GM21526 (cell line): ENCODE data around the gene NUMA1.

Experiments
- ATAC-seq: cut with Tn5 transposase; IDR thresholded peaks from one replicate; pipeline ENCODE4 v1.9.1; 2021; ENCODE audit warnings: moderate library complexity; ENCODE audit not compliant: unreplicated experiment, low FRiP score

Gene NUMA1, protein sequence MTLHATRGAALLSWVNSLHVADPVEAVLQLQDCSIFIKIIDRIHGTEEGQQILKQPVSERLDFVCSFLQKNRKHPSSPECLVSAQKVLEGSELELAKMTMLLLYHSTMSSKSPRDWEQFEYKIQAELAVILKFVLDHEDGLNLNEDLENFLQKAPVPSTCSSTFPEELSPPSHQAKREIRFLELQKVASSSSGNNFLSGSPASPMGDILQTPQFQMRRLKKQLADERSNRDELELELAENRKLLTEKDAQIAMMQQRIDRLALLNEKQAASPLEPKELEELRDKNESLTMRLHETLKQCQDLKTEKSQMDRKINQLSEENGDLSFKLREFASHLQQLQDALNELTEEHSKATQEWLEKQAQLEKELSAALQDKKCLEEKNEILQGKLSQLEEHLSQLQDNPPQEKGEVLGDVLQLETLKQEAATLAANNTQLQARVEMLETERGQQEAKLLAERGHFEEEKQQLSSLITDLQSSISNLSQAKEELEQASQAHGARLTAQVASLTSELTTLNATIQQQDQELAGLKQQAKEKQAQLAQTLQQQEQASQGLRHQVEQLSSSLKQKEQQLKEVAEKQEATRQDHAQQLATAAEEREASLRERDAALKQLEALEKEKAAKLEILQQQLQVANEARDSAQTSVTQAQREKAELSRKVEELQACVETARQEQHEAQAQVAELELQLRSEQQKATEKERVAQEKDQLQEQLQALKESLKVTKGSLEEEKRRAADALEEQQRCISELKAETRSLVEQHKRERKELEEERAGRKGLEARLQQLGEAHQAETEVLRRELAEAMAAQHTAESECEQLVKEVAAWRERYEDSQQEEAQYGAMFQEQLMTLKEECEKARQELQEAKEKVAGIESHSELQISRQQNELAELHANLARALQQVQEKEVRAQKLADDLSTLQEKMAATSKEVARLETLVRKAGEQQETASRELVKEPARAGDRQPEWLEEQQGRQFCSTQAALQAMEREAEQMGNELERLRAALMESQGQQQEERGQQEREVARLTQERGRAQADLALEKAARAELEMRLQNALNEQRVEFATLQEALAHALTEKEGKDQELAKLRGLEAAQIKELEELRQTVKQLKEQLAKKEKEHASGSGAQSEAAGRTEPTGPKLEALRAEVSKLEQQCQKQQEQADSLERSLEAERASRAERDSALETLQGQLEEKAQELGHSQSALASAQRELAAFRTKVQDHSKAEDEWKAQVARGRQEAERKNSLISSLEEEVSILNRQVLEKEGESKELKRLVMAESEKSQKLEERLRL (N-terminal part only)

GRCh38 chr11:72080326-72081183 lies at the start of gene NUMA1, which contains the start of gene LRRC51:
NUMA1 (minus strand) TSS chr11:72080542; CDS start chr11:72035943, 44,599 bp downstream.
LRRC51 (plus strand) TSS chr11:72080850; CDS start chr11:72089084, 8,234 bp downstream.
- peak; percentile 89 for ATAC-seq

- ATAC-seq: no peak
These were observed 49.0 kb upstream of the NUMA1 start for GRCh38 chr11:72129381-72129780.

GRCh38 chr11:72127923-72128322 lies 47.6 kb upstream of the NUMA1 start:
- no peak for ATAC-seq

DNA sequence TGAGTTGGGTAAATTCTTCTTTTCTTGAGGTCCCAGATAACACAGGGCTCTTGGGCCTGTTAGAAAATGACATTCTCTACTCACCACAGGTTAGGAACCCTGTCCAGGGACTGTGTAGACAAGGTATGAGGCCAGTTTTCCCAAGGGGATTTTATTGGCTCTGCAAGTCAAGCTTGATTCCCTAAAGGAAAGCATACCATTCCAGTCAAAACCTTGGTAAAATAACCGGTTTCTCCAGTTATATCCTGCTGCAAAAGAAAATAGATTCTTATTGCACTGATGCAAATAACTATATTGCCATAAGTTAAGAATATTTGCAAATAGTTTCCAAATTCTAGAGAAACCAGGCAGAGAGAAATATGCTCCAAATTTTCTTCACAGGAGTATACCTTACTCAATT lies 45.6 kb upstream of the NUMA1 start:
- no peak for ATAC-seq

- ATAC-seq: no peak
These were observed 43.7 kb upstream of the NUMA1 start for GRCh38 chr11:72124046-72124445.

- ATAC-seq: no peak
These were observed 42.8 kb upstream of the NUMA1 start for GRCh38 chr11:72123117-72123653.

DNA sequence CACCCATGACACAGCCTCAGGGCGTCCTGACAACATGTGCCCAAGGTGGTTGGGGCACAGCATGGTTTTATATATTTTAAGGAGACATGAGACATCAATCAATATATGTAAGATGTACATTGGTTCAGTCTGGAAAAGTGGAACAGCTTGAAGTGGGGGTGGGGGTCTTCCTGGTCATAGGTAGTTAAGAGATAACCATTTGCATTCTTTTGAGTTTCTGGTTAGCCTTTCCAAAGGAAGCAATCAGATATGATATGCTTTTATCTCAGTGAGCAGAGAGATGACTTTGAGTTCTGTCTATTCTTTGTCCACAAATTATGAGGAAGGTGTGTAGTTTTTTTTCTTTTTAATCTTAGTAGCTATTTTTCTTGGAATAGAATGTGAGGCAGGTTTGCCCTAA lies 42.3 kb upstream of the NUMA1 start:
- no peak for ATAC-seq

DNA sequence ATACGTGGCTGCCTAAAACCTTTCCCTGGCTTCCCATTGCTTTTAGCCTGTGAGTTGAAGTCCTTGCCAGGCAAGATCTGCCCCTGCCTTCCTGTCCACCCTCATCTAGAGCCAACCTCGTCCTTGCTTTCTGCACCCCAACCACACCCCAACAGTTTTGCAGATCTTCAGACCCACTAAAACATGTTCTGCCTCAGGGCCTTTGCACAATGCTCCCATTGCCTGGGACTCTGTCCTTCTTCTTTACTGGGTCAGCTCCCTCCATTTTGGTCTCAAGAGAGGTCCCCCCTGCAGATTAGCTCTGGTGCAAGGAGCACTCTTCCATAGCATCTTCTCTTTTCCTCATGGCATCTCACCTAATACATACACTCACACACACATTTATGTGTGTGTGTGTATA lies 40.6 kb upstream of the NUMA1 start:
- no peak for ATAC-seq

DNA sequence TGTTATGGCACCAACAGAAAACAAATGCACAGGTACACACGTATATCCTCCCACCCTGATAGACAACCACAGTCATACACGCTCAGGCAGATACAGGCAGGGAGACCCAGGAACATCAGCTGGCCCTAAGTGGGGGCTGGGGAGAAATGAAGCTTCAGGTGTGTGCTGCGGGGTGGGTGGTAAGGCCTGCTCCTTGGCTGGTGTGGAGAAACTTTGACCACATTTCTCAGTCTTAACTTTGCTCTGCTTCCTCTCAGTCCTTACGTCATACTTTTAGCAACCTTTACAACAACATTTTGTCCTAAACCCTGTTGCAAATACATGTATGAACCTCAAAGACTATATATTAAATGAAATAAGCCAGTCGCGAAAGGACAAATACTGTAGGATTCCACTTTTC lies 38.9 kb upstream of the NUMA1 start:
- no peak for ATAC-seq

DNA sequence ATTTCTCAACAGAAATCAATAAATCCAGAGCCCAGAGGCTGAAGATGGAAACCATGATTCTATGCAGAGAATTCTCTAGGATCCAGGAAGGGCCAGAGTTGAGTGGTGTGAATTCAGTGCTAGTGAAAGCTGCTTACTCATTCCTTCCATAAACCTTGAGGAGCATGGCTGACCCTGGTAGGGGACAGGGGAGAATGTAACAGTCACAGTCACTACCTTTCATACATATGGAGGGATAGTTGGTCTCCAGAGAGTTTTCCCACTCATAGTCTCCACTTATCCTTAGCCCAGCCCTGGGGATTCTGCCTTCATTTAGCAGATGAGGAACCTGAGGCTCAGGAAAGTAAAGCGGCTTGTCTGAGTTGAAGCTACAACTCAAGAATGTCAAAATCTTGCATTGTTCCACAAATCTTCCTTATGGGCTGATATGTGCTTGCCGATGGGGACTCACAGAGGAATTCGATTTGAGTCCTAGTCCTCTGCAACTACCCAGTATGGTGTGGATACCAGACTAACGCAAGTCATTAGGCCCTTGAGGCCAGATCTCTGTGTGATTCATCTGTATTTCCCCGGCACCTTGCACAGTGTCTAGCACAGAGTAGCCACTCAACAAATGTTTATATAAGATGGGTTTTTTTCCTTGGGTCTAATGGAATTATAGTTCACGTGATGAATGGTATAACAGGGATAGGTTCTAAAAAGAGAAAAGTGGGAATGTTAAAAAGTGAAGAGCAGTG lies 35.8 kb upstream of the NUMA1 start:
- ATAC-seq: no peak

DNA sequence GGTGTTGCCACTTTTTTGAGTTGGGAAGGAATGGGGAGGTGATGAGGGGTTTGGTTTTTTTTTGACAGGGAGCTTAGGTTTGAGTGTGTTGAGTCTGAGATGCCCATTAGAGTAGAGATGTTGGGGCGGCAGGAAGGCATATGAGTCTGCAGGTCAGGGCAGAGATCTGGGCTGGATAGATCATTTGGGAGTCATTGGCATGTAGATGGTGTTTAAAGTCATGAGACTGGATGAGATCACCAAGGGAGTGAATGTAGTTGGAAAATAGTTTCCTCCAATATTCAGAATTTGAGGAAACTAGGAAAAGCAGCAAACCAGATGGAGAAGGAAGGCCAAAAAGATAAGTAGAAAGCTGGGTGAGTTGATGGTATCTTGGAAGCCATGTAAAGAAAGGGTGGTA lies 34.2 kb upstream of the NUMA1 start:
- no peak for ATAC-seq

DNA sequence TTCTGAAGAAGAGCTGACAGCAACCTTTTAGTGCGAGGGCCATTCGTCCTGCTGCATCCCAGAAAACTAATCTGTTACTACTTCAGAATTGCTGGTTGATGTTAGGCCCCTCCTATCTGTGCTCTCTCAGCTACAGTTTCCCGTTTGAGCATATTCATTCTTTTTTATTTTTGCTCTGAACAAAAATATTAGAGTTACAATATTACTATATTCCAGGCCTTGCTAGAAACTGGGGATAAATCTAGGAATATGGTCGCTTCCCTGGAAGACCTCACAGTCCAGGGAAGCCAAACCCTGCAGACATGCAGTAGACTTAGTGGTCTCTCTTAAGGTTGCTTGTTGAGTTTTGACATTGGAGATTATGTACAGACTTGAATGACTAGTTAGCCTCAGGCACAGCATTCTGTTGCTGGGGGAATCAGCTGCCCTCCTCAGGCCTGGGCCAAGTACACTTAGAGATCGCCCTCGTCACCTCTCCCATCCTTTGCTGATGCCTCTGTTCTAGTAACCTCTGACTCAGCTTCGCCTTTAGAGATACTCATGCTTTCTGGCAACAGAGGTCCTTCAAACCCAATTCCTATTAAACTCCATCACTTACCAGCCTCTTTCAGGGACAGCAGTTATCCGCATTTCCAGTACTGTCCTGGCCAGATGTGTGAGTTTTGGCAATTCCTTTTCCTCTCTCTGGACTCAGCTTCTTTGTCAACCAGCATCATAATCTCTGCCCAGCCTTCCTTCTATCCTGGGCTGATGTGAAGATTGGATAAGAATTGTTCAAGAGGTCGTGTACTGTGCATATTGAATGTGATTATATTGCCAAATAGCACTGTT lies 32.9 kb upstream of the NUMA1 start:
- ATAC-seq: no peak

DNA sequence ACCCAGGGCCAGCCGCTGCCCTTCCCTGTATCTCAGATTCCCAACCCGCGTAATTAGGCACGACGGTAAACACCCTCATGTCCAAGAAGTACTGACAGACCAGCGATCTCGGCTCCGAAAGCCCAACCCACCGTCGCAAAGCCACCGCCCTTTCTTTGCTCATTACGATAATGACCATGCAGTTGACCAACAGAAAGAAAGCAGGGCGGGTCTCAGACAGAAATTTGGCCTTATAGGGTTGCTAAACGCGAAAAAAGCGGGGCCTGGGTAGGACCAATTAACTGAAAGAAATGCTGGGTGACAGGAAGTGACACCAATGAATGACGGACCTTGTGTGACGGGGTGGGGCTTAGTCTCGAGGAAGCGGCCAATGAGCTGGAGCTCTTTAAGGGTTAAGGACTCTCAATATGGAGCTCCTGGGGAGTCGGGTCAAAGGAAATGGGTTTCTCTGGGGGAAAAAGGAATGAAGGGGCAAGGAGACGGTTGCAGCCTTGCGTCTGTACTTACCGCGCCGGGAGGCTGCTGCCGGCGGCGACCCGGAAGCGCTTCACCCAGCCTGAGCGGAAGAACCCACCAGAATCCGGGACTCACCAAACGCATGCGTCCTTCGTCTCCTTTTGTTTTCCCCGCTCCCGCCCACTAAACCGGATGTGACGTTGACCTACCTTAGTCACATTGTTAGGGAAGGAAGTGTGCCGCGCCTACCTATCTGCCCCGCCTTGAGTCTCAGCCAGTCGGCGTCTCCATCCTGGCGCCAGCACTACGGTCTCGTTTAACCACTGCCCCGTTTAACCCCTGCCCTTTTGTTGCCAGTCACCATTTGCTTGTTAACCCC lies 32.0 kb upstream of the NUMA1 start, which contains the start of gene ANAPC15:
Gene ANAPC15, minus strand, starts transcription at position 553 of the 835 bp plus-strand sequence. CDS start 1,419 bp downstream, outside the sequence.
- ATAC-seq: peak; percentile 77

DNA sequence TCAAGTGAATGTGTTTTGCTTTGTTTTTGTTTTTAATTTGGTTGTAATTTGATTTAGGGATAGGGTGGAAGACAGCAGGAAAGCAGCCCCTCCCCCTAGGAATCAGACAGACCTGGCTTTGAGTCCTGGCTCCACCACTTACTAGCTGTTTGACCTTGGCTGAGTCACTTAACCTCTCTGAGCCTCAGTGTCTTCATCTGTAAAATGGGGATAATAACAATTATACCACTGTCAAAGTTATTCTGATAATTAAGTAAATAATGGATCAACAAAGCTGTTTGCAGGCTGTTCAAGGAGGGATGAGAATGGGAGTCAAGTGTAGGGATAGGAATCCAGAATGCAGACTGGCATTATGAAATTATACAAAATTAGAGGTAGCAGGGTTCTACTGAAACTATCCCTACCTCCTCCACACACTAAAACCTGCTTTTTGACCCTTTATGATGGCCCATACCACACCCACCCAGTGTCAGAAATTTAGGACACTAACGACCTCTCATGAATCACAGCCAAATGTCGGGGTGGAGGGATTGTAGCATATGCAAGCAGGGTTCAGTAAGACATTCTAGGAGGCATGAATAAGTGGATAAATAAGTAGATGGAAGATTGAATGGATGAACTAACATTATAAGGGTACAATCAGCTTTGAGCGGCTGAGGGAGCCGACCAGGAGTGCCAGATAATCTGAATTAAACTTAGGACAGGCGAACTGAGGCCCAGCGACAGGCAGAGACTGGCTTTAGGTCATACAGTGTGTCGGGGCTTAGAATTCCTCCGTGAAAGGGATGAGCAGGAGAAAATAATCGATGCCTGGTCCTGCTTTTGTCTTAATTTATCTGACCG lies 31.2 kb upstream of the NUMA1 start:
- ATAC-seq: peak; percentile 5

GRCh38 chr11:72105888-72106287 lies 25.5 kb upstream of the NUMA1 start, which contains the start of gene TOMT:
TOMT (plus strand) TSS chr11:72105924; CDS start chr11:72105952, 28 bp downstream.
- ATAC-seq: no peak

- ATAC-seq: no peak
These were observed 23.4 kb upstream of the NUMA1 start for GRCh38 chr11:72103754-72104167.
